ENCODE results near the gene PITX2.

Gene PITX2

GRCh38 chr4:110622841-110623717 is at the start of gene PITX2:
TSS of gene PITX2 (minus strand) at chr4:110623077. CDS start at chr4:110622460, 617 bp downstream.
- DNase-seq, result no peak

- DNase-seq, result no peak
These were observed 48.8 kb upstream of the PITX2 start for GRCh38 chr4:110671679-110672078.

GRCh38 chr4:110669663-110670062 is 46.8 kb upstream of the PITX2 start:
- DNase-seq, result no peak

- DNase-seq, result no peak
These were observed 45.8 kb upstream of the PITX2 start for GRCh38 chr4:110668463-110669235.

GRCh38 chr4:110667670-110668069 is 44.8 kb upstream of the PITX2 start:
- DNase-seq, result no peak

- DNase-seq, result no peak
These were observed 43.2 kb upstream of the PITX2 start for GRCh38 chr4:110666030-110666429.

GRCh38 chr4:110663738-110664444 is 41.0 kb upstream of the PITX2 start:
- DNase-seq, result no peak

- no peak for DNase-seq
These were observed 40.3 kb upstream of the PITX2 start for GRCh38 chr4:110663206-110663605.

- DNase-seq, result no peak
These were observed 37.9 kb upstream of the PITX2 start for GRCh38 chr4:110660755-110661154.

GRCh38 chr4:110654254-110654635 is 31.4 kb upstream of the PITX2 start:
- no peak for DNase-seq

- DNase-seq, result no peak
These were observed 30.7 kb upstream of the PITX2 start for GRCh38 chr4:110653321-110654253.

GRCh38 chr4:110644008-110644407 is 21.1 kb upstream of the PITX2 start:
- no peak for DNase-seq

- no peak for DNase-seq
These were observed 20.2 kb upstream of the PITX2 start for GRCh38 chr4:110643096-110643495.

GRCh38 chr4:110641218-110641617 is 18.3 kb upstream of the PITX2 start:
- no peak for DNase-seq

- DNase-seq, result no peak
These were observed 17.7 kb upstream of the PITX2 start for GRCh38 chr4:110640576-110640975.

GRCh38 chr4:110639207-110640090 is 16.6 kb upstream of the PITX2 start:
- no peak for DNase-seq

GRCh38 chr4:110638089-110638746 is 15.3 kb upstream of the PITX2 start:
- DNase-seq, result no peak

GRCh38 chr4:110637408-110638088 is 14.7 kb upstream of the PITX2 start:
- DNase-seq, result no peak

- DNase-seq, result no peak
These were observed 14.0 kb upstream of the PITX2 start for GRCh38 chr4:110636680-110637407.
